HUDEP-2 (cell line): ENCODE data around the gene CREBBP.
"Not testable (repeated sequence)": the region's sequence is repeated elsewhere in the genome, so short reads cannot be mapped to it uniquely, and the experiment has no call there.

Experiments
- DNase-seq, 76 experiments: peaks; one replicate each; lab custom pipeline; 2025; ENCODE audit not compliant: unreplicated experiment in 76 of 76; lab: John Stamatoyannopoulos, UW

Gene CREBBP

DNA sequence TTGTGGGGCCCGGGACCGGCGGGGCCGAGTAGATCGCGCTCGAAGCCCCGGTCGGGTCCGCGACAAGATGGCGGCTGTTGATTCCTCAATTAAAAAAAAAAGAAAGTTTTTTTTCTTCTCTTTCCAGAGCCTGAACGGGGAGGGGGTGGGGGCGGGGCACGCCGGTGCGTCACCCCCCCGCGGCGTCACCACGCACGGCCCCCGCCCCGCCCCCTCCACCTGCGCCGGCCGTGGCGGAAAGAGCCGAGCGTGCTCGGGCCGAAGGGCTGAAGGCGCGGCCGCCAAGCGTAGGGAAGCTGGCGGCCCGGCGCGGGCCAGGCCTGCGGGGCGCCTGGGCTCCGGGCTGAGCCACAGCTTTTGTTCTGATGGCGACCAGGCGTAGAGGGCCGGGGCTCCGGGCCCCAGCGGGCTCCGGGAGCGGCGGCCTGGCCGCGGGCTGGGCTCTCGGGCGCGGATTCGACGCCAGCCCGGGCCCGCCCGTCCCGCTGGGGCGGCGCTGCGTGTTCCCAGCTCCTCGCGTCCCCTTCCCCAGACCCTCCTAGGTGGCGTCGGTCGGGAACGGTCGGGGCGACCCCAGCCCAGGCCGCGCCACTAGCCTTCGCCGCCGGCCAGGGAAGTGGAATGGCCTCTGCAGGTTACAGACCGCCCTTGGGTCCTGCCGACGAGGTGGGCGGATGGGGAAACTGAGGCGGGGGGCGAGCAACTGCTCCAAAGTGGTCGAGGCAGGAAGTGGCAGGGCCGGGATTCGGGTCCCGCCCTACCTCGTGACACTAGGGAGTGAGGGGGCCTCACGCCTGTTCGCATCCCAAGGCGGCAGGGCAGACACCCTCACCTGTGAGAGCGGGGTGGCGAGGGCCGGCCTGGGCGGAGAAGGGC is at the start of gene CREBBP:
CREBBP (minus strand) TSS at position 91 of the 876 bp plus-strand sequence. CDS start 797 bp downstream, outside the sequence.
- DNase-seq = peak in 70 of 76 experiments; percentile 24 to 89 (median 73)

DNA sequence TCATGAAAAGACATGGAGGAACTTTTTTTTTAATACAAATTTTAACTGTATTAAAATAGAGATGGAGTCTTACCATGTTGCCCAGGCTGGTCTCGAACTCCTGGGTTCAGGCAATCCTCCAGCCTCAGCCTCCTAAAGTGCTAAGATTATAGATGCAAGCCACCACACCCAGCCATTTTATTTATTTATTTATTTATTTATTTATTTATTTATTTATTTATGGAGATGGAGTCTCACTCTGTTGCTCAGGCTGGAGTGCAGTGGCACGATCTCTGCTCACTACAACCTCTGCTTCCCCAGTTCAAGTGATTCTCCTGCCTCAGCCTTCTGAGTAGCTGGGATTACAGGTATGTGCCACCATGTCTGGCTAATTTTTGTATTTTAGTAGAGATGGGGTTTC is 46.6 kb upstream of the CREBBP start:
- DNase-seq = not testable (repeated sequence)

DNA sequence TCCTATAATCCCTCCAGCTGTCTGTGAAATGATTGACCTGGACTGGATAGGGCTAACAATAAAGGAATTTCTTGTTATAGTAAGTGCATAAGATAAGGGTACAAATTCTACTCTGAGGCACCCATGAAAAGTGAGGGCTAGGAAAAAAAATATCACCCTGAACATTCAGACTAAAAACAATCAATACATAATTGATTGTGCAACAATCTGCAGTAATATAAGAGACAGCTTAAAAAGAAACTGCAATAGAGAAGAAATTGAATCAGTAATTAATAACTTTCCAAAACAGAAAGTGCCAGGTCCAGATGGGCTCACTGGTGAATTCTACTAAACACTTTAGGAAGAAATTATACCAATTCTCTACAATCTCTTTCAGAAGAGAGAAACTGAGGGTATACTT is 44.2 kb upstream of the CREBBP start:
- DNase-seq = no peak

DNA sequence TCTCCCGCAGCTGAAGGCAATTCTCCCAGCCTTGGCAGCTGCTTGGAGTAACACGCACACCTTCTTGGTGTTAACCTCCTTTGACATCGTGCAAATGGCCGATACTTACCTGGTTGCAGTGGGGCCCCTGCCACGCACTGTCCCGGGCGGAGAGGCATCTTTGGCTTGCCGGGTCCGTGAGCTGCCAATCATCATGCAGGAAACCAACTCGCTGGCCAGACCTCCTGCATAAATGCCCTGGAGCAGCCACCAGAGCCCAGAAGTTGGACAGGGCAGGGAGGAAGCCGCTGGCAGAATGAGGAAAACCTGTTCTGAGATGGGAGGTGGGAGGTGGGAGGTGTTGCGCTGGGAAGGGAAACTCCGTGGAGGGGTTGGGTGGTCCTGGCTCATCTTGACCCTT is 41.7 kb upstream of the CREBBP start:
- no peak for DNase-seq

DNA sequence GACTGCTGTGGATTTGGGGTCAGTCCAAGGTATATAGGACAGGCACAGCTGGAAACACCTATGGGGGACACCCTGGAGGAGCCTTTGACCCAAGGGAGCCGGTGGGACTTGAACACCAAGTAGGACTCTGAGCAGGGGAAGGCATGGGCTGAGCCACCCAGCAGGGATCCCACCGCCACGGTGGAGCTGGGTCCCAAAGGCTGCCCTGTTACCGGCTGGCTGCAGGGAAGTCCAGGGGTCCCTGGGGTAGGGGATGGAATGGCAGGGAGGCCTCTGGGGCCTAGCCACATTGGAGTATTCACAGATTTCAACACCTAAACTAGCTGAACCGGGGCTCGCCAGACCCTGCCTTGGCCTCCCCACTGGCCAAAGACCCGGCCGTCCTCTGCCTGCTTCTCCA is 39.7 kb upstream of the CREBBP start:
- no peak for DNase-seq

DNA sequence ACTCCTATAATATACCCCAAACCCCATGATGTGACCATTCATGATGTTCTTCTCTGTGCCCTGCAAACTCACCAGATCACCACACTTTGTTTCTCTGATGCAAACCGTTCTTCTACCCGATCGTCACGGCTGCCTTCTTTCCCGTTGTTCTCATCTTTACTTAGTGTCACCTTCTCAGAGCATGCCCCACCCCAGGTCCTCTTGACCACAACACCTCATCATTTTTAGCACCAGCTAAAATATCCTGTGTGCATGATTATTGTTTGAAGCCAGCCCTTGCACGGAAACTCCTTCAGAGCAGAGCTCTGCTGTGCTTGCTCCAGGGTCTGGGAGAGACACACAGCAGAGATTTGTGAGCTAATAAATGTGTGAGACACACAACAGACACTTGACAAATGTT is 38.9 kb upstream of the CREBBP start:
- no peak for DNase-seq

DNA sequence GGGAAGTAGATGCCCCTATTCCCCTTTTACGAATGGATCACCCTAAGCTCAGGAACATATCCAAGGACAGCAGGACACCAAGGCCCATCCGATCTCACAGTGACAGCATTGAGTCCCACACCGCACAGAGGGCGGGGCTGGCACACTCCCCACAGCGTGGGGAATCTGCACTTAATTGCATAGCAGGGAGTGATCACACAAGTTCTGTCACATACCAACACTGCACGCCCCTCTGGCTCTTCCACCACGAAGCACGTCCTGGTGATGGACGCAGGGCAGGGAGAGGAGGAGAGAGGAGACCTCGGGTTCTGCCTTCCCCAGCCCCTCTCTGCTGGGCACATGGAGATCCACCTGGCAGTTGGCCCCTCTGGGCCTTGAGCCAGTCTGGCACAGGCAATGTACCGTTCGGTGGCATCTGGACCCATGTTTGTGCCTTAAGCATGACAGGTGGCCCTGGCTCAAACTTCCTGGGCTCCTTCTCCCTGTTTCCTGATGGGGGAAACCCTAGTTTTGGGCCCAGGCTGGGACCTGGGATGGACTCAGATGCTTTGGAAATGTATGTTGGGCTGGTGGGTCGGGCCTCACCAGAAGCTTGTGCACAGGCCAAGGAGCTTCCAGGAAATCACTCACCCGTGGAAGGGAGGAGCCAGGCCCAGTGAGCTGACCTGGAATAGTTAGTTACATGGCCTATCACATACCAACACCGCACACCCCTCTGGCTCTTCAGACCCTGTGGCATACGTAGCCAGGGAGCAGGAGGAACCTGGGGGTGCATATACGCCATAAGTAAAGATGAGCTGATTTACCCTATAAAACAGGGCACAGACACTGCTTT is 35.1 kb upstream of the CREBBP start:
- DNase-seq = no peak

DNA sequence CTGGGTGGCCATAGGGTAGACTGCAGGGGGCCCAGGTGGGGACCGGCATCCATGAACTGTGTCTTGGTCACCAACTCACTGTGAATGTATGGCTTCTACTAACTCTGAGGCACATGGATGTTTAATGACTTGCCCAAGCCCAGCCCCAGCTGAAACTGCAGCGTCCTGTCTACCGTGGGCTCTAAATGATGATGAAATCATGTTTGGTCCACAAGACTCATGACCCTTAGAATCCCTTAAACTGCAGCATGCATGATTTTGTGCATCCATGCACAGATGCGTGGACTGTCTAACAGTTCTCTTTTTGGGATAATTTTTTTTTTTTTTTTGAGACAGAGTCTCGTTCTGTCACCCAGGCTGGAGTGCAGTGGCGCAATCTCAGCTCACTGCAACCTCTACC is 32.4 kb upstream of the CREBBP start:
- no peak for DNase-seq

DNA sequence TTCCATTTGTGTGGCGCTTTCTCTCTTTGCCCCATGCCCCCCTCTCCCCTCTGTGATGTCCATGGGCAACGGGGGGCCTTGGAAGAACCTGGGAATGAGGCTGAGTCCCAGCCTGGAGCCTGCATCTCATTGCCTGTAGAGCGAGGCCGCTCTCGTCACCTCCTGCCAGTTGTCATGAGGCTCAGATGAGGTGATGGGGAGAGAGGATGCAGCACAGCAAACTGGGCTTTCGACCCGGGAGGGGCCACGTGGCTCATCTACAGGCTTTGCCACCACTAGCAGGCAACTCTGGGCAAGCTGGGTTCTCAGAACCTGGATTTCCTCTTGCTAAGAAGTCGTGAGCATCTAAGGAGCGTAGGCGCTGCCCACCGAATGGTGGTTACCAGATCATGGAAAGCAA is 31.9 kb upstream of the CREBBP start:
- DNase-seq = no peak

DNA sequence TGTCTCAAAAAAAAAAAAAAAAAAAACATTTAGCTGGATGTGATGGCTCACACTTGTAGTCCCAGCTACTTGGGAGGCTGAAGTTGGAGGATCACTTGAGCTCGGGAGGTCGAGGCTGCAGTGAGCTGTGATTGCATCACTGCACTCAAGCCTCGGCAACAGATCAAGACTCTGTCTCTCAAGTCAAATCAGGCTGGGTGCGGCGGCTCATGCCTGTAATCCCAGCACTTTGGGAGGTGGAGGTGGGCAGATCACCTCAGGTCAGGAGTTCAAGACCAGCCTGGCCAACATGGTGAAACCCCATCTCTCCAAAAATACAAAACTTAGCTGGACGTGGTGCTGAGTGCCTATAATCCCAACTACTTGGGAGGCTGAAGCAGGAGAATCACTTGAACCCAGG is 31.2 kb upstream of the CREBBP start:
- not testable (repeated sequence) for DNase-seq

DNA sequence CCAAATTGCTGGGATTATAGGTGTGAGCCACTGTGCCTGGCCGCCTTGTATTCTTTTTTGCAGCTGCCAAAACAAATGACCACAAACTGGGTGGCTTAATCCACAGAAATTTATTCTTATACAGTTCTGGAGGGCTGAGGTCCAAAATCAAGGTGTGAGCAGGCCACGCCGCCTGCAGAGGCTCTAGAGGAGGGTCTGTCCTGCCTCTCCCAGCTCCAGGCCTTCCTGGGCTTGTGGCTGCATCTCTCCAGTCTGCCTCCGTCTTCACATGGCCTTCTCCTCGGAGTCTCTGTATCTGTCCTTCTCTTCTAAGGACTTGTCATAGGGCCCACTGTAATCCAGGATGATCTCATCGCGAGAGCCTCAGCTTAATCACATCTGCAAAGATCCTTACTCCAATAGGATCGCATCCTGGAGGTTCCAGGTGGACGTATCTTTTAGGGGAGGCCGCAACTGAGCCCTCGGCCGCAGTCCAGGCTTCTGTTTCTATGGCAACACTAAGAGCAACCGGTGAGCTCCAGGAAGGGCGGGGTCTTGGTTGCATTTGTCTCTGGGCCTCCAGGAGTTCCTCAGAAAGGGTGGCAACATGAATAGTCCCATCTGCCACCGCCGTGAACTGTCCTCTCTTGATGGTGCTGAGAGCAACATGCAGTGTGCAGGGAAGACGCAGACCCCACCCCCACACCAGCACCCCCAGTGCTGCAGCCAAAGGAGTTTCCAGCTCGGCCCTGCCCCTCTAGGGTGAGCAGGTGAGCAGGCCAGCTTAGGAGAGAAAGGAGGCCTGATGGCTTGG is 29.5 kb upstream of the CREBBP start:
- no peak for DNase-seq

DNA sequence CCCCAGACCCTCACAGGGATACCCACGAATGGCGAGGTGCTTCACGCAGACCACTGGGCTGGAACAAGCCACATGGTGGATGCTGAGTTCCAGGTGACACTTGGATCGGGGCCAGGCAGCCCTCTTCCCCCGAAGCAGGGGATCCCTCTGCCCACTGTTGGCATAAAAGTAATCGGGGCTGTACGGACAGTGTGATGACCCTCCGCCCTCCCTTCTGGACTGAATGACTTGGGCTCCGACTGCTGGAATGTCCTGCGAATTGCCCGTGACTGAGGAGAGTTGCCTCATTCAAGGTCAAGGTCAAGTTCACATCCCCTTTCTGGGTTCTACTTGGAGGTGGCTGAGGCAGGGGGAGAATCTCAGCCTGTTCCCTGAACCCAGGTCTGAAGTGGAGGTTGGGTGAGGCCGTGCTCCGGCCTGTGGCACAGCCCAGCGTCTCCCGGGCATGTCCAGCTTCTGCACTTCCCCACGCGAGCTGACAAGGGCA is 28.5 kb upstream of the CREBBP start:
- DNase-seq = no peak

DNA sequence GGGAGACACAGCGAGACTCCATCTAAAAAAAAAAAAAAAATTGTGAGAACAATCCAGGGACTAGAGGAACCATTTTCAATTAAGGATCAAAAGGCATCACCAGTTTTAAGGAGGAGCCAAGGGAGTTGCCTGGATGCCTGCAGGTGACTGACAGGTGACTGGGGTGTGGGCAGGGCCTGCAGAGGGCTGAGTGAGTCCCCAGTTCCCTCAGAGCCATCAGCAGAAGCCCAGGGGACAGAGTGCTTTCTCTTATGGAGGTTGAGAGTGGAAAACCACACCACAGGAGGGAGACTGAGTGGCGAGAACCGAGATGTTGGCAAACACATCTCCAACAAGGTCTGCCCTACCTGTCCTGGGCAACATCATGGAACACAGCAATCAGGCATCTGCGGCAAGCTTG is 27.1 kb upstream of the CREBBP start:
- DNase-seq = no peak

DNA sequence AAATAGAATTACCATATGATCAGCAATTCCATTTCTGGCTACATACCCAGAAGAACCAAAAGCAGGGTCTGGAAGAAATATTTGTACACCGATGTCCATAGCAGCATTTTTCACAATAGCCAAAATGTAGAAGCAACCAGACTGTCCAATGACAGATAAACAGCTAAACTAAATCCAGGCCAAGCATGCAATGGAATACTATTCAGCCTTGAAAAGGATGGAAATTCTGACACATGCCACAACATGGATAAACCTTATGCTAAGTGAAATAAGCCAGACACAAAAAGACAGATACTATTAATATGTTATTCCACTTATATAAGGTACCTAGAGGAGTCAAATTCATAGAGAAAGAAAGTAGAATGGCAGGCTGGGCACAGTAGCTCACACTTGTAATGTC is 25.9 kb upstream of the CREBBP start:
- DNase-seq = no peak

DNA sequence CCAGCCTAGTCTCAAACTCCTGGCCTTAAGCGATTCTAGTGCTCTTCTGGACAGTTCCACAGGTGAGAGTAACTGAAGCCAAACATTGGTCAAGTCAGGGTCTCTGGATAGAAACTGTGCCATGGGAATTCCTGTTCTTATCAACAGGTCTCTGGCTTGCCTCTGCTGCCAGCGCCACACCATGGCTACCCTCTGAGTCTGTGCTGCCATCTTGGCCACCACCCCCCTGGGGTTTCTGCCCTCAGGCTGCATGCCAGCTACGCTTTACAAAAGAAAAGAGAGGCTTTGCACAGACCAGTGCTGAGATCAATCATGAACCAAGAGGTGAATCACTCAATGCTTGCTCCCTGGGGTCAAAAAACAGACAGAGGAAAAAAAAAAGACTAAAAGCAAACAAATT is 24.4 kb upstream of the CREBBP start:
- no peak for DNase-seq

DNA sequence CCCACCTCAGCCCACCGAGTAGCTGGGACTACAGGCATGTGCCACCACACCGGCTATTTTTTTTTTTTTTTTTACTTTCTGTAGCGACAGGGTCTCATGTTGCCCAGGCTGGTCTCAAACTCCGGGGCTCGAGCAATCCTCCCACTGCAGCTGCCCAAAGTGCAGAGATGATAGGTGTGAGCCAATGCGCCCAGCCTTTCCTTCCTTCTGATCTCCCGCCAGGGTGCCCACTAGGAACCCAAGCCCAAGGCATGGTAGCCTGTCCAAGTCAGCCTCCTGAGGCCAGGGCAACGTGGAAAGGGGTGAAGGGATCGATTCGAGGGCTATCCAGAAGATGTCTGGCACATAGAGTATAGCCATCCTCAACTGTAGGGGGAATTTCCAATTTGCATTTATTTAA is 9.6 kb upstream of the CREBBP start:
- DNase-seq = no peak

DNA sequence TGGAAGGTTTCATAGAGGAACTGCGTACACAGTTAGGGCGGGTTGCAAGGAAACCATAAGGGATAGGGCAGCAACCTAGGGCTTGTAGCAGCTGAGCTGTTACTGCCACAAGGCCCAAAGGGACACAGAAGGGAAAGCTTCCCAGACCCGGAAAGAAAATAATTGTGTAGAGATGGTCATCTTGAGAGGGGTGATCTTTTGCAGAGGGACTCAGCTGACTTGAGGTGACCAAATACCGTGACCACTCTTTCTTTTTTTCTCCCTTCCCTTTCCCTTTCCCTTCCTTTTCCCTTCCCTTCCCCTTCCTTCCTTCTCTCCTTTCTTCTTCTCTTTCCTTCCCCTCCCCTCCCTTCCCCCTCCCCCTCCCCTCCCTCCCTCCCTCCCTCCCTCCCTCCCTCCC is 8.5 kb upstream of the CREBBP start:
- no peak for DNase-seq

DNA sequence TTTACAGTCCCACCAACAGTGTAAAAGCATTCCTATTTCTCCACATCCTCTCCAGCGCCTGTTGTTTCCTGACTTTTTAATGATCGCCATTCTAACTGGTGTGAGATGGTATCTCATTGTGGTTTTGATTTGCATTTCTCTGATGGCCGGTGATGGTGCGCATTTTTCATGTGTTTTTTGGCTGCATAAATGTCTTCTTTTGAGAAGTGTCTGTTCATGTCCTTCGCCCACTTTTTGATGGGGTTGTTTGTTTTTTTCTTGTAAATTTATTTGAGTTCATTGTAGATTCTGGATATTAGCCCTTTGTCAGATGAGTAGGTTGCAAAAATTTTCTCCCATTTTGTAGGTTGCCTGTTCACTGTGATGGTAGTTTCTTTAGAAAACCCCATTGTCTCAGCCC is 5.5 kb upstream of the CREBBP start:
- DNase-seq = not testable (repeated sequence)

DNA sequence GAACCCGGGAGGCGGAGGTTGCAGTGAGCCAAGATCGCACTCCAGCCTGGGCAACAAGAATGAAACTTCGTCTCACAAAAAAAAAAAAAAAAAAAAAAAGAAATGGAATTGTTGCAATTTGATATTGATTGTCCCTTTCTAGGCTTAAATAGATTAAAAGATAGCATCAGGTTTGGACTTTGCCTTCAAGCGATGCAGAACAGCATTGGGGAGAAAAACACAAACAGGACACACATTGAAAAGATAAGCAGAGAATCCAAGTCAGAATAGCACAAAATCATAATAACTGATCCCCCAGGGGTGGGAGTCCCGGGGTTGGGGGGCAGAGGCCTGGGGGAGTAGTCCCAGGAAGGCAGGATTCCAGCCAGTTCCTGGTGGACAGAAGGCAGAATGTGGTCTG is 3.9 kb upstream of the CREBBP start:
- DNase-seq = no peak

DNA sequence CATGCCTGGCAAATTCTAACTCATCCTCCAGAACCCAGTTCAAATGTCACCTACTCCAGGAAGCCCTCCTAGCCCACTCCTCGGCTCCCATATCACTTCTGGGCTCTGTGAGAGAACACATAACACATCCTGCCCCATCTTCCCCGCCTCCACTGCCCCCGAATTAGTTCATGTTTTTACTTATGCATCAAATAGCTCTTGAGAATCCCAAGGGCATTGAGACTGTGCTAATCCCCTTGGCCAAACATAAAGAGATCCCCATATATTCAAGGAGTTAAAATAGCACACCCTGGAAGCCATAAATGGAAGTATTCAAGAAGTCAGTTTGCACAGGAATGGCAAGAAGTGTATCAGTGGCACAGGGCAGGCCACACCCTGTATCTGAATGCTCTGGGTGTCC is 2.0 kb upstream of the CREBBP start:
- DNase-seq = peak in 1 of 76 experiments; percentile 2

DNA sequence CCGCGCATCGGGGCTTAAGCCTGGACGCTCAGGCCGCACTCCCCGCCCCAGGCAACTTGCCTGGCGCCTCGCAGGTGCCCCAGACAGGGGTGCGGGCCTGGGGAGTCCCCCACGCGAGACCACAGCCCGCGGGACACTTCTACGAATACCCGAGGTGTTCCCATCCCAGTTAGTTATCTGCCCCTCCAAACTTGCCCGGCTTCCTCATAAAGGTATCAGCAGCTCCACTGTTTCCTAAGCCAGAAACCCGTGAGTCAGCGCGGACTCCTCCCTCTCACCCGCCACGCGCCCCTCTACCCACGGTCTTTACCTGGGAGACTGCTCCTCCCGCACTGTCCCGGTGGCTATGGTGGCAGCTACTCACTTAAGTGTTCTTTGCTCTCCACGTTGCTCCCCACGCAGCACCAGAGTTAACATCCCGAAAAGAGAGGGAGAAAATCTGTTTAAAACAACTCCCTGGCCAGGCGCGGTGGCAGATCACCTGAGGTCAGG is 1.0 kb upstream of the CREBBP start:
- peak in 1 of 76 experiments; percentile 9 for DNase-seq
